UCSD-AML1 (cell line): Measurements from ENCODE around the gene ITGB4.

Experiments used
- DNase-seq: peaks from one replicate; lab custom pipeline; 2025; ENCODE audit not compliant: unreplicated experiment; lab: John Stamatoyannopoulos, UW

Gene ITGB4

GRCh38 chr17:75731086-75731715, 9.9 kb downstream of the ITGB4 start:
- no peak for DNase-seq

DNA sequence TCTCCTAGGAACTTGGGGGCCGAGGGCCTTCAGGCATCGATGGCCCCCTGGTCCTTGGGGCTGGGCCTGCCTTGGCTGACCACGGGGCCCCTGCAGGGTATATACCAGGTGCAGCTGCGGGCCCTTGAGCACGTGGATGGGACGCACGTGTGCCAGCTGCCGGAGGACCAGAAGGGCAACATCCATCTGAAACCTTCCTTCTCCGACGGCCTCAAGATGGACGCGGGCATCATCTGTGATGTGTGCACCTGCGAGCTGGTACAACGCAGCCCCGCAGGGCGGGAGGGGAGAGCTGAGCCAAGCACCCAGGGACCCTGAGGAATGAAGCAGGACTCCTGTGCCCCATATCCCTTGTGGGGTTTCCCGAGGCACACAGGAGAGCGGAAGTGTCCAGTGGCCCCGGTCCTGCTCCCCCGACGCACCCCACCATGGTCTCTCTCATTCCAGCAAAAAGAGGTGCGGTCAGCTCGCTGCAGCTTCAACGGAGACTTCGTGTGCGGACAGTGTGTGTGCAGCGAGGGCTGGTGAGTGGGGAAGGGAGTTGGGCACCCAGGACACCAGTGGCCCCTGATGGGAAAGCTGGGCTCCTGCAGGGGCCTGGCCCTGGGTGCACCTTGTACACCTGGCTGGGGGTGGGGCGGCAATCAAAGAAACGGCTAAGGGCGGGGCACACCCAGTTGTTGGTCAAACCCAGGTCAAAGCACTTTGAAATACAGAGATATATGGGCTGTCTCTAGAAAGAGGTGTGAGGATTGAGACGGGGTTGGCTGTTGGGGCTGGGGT, 10.6 kb downstream of the ITGB4 start:
- no peak for DNase-seq

DNA sequence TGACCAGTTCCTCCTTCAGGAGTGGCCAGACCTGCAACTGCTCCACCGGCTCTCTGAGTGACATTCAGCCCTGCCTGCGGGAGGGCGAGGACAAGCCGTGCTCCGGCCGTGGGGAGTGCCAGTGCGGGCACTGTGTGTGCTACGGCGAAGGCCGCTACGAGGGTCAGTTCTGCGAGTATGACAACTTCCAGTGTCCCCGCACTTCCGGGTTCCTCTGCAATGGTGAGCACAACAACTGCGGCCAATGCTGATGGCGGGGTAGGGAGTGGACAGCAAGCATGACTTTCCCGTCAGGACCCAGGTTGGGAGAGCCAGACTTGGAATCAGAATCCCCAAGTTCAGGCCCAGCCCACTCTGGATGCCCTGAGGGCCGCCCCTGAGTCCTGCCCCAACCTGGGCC, 12.2 kb downstream of the ITGB4 start:
- no peak for DNase-seq

DNA sequence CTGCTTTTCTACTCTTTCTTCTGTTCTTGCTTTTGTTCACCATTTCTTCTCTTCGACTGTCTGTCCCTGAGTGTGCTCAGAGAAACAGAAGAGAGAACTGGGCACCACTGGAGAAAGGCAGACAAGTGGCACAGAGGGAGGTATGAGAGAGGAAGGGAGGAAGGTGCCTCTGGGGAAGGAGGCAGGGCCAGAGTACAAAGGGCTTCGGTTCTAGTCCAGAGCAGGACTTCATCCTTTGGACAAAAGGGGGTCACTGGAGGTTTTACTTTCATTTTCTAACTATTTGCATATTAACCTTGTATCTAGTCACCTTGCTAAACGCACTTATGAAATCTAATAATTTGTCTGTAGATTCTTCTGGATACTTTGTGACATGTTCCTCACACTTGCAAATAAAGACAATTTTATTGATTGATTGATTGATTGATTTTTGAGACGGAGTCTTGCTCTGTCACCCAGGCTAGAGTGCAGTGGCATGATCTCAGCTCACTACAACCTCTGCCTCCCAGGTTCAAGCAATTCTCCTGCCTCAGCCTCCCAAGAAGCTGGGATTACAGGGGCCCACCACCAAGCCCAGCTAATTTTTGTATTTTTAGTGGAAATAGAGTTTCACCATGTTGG, 13.5 kb downstream of the ITGB4 start:
- DNase-seq, result no peak

DNA sequence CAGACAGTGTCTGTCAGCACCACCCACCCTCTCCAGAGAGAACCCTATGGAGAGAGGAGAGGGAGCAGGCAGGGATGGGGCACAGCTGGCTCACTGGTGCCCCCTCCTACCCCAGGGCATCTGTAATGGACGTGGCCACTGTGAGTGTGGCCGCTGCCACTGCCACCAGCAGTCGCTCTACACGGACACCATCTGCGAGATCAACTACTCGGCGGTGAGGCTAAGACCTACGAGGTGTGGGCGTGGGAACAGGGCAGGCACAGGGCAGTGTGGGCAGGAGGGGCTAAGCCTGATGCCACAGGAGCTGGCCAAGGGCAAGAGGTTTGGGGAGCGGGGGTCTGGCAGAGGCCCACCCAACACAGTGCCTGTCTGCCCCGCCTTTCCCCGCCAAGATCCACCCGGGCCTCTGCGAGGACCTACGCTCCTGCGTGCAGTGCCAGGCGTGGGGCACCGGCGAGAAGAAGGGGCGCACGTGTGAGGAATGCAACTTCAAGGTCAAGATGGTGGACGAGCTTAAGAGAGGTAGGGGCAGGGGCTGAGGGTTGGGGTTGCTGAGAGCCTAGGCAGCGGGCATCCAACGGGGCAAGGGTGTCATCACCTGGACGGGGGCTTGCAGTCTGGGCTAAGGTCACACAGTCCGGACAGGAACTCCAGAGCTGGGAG, 15.0 kb downstream of the ITGB4 start:
- DNase-seq, result no peak

GRCh38 chr17:75737133-75737962, 16.1 kb downstream of the ITGB4 start:
- DNase-seq, result no peak

DNA sequence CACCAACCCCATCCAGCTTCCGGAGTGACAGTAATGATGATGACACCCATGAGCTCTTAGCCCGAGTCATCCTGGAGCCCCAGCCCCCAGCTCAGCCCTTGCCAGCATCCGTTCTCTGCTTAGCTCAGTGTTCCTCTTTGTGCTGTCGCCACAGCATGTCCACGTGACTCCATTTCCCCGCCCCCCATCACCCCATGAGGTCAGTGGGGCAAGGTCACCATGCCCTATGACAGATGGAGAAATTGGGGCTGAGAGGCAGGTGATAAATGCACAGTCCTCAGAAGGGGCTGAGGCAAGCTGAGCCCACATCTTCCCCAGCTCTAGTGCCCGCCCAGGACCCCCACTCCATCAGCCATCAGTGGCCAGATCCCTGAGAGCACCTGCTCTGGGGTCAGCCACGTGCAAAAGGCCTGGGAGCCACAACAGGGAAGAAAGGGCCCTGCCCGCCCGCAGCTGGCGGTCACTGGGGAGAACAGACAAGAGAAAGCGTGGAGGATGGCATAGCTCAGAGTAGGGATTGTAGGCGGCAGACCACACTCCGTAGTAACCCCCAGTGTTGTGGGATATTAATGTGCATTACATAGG, 17.1 kb downstream of the ITGB4 start:
- DNase-seq, result peak; percentile 59

DNA sequence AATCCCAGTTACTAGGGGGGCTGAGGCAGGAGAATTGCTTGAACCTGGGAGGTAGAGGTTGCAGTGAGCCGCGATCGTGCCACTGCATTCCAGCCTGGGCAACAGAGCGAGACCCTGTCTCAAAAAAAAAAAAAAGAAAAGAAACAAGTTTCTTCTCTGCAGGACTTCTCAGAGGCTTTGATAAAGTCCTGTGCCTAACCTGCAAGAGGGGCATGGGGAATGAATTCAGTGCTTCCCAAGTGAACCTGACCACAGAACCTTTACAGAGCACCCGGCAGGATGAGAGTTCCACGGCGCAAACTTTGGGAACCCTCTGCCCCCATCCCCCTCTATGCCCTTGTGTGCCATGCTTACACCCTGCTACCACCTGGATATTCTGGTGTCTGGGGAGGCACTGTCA, 17.9 kb downstream of the ITGB4 start:
- no peak for DNase-seq

- no peak for DNase-seq
Measured at GRCh38 chr17:75739801-75740200, 18.5 kb downstream of the ITGB4 start.

- DNase-seq, result no peak
Measured at GRCh38 chr17:75740215-75740614, 19.0 kb downstream of the ITGB4 start.

DNA sequence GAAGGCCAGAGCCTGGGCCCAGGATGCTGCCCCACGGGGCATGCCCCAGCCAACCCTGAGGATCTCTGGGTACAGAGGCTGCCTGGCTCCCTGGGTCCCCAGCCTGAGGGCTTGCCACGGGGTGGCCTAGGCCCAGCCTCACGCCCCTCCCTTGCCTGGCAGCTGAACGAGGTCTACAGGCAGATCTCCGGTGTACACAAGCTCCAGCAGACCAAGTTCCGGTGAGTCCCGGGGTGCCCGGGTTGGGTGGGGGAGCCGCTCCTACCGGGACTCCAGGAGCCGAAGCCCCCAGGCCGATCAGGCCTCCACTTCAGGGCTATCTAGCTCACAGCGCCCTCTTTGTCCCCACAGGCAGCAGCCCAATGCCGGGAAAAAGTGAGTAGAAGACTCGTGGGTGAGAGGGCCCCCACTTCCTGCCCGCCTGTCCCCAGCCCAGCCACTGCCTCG, 19.4 kb downstream of the ITGB4 start:
- DNase-seq, result no peak

DNA sequence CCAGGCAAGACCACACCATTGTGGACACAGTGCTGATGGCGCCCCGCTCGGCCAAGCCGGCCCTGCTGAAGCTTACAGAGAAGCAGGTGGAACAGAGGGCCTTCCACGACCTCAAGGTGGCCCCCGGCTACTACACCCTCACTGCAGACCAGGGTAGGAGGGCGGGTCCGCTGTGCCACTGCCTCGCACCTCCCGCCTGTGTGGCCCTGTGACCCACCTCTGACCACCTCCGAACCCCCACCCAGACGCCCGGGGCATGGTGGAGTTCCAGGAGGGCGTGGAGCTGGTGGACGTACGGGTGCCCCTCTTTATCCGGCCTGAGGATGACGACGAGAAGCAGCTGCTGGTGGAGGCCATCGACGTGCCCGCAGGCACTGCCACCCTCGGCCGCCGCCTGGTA, 21.1 kb downstream of the ITGB4 start:
- DNase-seq, result no peak

DNA sequence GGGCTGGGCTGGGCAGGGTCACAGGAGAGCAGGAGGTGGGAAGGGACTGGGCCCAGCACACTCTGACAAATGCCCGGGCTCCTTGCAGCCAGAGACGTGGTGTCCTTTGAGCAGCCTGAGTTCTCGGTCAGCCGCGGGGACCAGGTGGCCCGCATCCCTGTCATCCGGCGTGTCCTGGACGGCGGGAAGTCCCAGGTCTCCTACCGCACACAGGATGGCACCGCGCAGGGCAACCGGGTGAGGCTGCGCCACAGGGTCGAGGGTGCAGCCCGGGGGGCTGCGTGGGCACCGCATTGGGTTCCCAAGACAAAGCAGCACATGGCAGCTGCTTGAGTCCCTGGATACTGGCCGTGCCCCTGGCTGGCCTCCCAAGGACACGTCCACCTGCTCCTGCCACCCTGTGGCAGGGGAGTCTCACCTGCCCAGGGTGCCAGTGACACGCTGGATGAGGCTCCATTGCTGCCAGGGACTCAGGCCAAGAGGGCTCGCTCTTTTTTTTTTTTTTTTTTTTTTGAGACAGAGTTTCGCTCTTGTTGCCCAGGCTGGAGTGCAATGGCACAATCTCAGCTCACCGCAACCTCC, 22.5 kb downstream of the ITGB4 start:
- DNase-seq, result no peak

DNA sequence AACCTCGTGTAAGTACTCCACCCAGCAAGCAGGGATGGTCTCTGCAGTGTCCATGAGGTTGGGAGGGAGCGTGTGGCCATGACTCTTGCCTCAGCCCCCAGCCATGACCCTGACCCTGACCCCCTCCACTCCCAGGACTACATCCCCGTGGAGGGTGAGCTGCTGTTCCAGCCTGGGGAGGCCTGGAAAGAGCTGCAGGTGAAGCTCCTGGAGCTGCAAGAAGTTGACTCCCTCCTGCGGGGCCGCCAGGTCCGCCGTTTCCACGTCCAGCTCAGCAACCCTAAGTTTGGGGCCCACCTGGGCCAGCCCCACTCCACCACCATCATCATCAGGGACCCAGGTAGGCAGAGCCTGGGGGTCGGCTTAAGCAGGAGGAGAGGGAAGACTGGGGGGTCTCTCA, 27.4 kb downstream of the ITGB4 start:
- no peak for DNase-seq

GRCh38 chr17:75749545-75750389, 28.5 kb downstream of the ITGB4 start:
- DNase-seq, result peak; percentile 83

DNA sequence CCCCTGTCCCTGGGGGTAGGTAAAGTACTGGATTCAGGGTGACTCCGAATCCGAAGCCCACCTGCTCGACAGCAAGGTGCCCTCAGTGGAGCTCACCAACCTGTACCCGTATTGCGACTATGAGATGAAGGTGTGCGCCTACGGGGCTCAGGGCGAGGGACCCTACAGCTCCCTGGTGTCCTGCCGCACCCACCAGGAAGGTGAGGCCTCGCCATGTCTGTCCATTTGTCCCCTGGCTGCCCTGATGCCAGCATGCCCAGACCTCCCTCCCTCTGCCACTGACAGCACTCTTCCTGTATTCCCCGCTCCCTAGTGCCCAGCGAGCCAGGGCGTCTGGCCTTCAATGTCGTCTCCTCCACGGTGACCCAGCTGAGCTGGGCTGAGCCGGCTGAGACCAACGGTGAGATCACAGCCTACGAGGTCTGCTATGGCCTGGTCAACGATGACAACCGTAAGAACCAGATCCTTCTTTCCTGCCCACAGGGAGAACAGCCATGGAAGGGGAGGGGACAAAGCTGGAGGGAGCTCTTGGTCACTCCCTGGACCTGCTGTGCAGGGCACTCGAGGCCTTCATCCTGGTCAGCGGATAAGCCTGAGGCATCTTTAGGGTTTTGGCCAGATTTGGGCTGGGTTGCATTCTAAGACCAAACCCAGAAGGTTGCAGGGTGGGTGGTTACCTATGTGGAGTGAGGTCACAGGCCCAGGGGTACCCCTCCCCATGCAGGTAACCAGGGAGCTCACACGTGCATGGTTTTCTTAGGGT, 29.6 kb downstream of the ITGB4 start:
- DNase-seq, result no peak

GRCh38 chr17:75751676-75752404, 30.6 kb downstream of the ITGB4 start:
- no peak for DNase-seq

DNA sequence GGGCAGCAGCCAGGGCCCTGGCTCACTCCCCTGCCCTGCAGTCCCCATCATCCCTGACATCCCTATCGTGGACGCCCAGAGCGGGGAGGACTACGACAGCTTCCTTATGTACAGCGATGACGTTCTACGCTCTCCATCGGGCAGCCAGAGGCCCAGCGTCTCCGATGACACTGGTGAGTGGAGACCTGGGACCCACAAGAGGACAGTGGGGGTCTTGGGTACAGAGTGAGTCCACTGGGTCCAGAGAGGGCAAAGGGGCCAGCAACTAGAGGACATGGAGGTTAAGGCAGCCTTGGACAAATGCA, 31.1 kb downstream of the ITGB4 start:
- DNase-seq, result no peak
